ENCODE measurements around the gene CGA. TPM values are rescaled to one million over a fixed set of nuclear protein-coding genes. Genes with fewer than 3 reads are reported as not detected.

The CGA gene
- total RNA-seq, 1 donor = not detected

GRCh38 chr6:87105823-87106222 lies 10.9 kb upstream of the CGA start:
- TF ChIP-seq CTCF (IDR thresholded peaks at IDR 0.05; ENCODE audit: extremely low read depth, low read depth, low read length) = no peak
- DNase-seq (ENCODE audit: insufficient read length, low spot score, missing footprints) = no peak
- no peaks in the 10 kb centered on the region for H3K79me2 ChIP-seq (ENCODE audit: insufficient read depth, low read length)
- no peak overlapping the region for H3K27ac ChIP-seq (ENCODE audit: low read depth, low read length)
- no peak overlapping the region for H3K4me3 ChIP-seq (ENCODE audit: insufficient read depth, low read length)
- no peaks in the 10 kb centered on the region for H3K27me3 ChIP-seq (ENCODE audit: insufficient read depth, low read length)
- no peaks in the 10 kb centered on the region for H3K9me3 ChIP-seq (ENCODE audit: low read depth, low read length)
- no peaks in the 10 kb centered on the region for H3K36me3 ChIP-seq (ENCODE audit: insufficient read depth, low read length)
- no peaks in the 10 kb centered on the region for H3K4me1 ChIP-seq (ENCODE audit: insufficient read depth, low read length)
- H2AFZ ChIP-seq (ENCODE audit: low read length) = no peak overlapping the region
- no peaks in the 10 kb centered on the region for H4K20me1 ChIP-seq (ENCODE audit: insufficient read depth, low read length)
- no peak overlapping the region for H3K4me2 ChIP-seq (ENCODE audit: insufficient read depth, low read length)

DNA sequence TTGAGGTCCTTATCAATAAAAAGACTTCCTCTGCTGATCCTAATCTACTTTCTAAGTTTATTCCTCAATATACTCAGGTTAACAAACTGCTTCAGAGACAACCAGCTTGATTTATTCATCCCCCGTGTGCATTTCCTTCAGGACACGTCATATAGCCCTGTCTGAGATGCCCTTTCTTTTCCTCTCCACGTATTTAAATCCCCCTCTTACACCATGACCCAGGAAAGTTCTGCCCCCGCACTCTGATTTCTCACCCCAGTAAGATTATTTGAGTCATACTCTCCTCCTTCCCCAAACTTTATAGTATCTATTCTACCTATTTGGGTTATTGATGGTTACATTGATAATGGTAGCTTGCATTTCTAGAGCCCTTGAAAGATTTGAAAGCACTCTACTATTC lies 9.8 kb upstream of the CGA start:
- DNase-seq (ENCODE audit: insufficient read length, low spot score, missing footprints) = no peak
- Histone ChIP-seq H3K27ac (ENCODE audit: low read depth, low read length) (no peak overlapping the region), H3K4me2 (ENCODE audit: insufficient read depth, low read length) (no peak overlapping the region), H3K4me3 (ENCODE audit: insufficient read depth, low read length) (no peak overlapping the region), H3K9me3 (ENCODE audit: low read depth, low read length) (no peaks in the 10 kb centered on the region), H2AFZ (ENCODE audit: low read length) (no peak overlapping the region), H3K36me3 (ENCODE audit: insufficient read depth, low read length) (no peaks in the 10 kb centered on the region), H3K4me1 (ENCODE audit: insufficient read depth, low read length) (no peaks in the 10 kb centered on the region), H3K79me2 (ENCODE audit: insufficient read depth, low read length) (no peaks in the 10 kb centered on the region), H3K27me3 (ENCODE audit: insufficient read depth, low read length) (no peaks in the 10 kb centered on the region), H4K20me1 (ENCODE audit: insufficient read depth, low read length) (no peaks in the 10 kb centered on the region)
- TF ChIP-seq CTCF (IDR thresholded peaks at IDR 0.05; ENCODE audit: extremely low read depth, low read depth, low read length) = no peak

DNA sequence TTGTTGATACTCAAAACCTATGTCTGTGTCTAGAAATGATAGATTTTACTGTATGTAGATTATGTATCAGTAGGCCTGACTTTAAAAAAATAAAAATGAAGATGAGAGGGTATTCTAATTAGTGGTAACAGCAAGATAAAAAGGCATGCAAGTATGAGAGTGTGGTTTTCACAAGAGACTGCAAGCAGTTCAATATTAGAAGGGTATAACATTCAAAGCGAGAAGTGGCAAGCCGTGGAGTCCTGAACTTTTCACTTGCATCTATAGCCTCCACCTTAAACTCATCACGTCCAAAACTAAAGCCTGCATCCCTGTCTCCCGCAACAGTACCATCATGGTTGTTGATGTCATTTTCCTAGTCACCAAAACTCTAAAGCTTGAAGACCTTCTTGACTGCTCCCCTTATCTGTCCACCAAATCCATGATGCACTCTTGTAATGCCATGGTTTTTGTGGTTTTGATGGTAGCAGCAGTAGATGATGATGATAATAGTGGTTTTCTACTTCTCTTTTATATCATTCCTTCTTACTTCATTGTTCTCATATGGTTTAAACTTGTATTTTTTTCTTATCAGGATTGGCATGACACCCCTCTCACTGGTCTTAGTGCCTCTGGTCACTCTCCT lies 9.2 kb upstream of the CGA start:
- Histone ChIP-seq H3K9me3 (ENCODE audit: low read depth, low read length) (no peaks in the 10 kb centered on the region), H3K4me1 (ENCODE audit: insufficient read depth, low read length) (no peaks in the 10 kb centered on the region), H2AFZ (ENCODE audit: low read length) (no peak overlapping the region), H3K4me2 (ENCODE audit: insufficient read depth, low read length) (no peak overlapping the region), H4K20me1 (ENCODE audit: insufficient read depth, low read length) (no peaks in the 10 kb centered on the region), H3K27ac (ENCODE audit: low read depth, low read length) (no peak overlapping the region), H3K79me2 (ENCODE audit: insufficient read depth, low read length) (no peaks in the 10 kb centered on the region), H3K4me3 (ENCODE audit: insufficient read depth, low read length) (no peak overlapping the region), H3K36me3 (ENCODE audit: insufficient read depth, low read length) (no peaks in the 10 kb centered on the region), H3K27me3 (ENCODE audit: insufficient read depth, low read length) (peaks cover under 1% of the 10 kb centered on the region)
- no peak for DNase-seq (ENCODE audit: insufficient read length, low spot score, missing footprints)
- TF ChIP-seq CTCF (IDR thresholded peaks at IDR 0.05; ENCODE audit: extremely low read depth, low read depth, low read length) = no peak

DNA sequence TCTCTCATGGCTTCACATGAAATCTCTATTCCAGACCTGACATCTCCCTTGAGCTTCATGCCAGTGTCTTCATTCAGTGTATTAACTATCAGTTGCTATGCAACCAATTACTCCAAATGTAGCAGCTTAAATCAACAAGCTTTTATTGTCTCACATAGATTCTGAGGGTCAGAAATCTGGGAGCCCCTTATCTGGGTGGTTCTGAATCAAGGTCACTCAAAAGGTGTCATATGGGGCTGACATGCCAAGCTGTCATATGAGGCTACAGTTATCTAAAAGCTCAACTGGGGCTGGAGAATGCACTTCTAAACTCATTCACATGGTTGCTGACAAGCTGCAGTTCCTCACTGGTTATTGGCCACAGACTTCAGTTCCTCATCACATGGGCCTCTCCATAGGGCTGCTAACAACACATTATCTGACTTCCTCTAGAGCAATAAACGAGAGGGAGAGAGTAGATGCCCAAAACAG lies 7.3 kb upstream of the CGA start:
- Histone ChIP-seq H3K4me2 (ENCODE audit: insufficient read depth, low read length) (no peak overlapping the region), H3K27ac (ENCODE audit: low read depth, low read length) (no peak overlapping the region), H3K4me1 (ENCODE audit: insufficient read depth, low read length) (no peaks in the 10 kb centered on the region), H3K27me3 (ENCODE audit: insufficient read depth, low read length) (peaks cover 3% of the 10 kb centered on the region), H4K20me1 (ENCODE audit: insufficient read depth, low read length) (no peaks in the 10 kb centered on the region), H2AFZ (ENCODE audit: low read length) (no peak overlapping the region), H3K9me3 (ENCODE audit: low read depth, low read length) (no peaks in the 10 kb centered on the region), H3K36me3 (ENCODE audit: insufficient read depth, low read length) (no peaks in the 10 kb centered on the region), H3K4me3 (ENCODE audit: insufficient read depth, low read length) (no peak overlapping the region), H3K79me2 (ENCODE audit: insufficient read depth, low read length) (no peaks in the 10 kb centered on the region)
- no peak for DNase-seq (ENCODE audit: insufficient read length, low spot score, missing footprints)
- no peak for TF ChIP-seq CTCF (IDR thresholded peaks at IDR 0.05; ENCODE audit: extremely low read depth, low read depth, low read length)
